IMR-90 (cell line): ENCODE measurements around the gene COL4A2. TPM values are rescaled to one million over a fixed set of nuclear protein-coding genes. Genes with fewer than 3 reads are reported as not detected.

Source experiments
- ATAC-seq: fragments of 200-7000 bp; cut with Tn5 transposase; 2 replicates; pipeline ENCODE4 v1.9.1; 2020; ENCODE audit warnings: low read depth, mild to moderate bottlenecking, moderate library complexity
- BruUV-seq: library from RNA; stranded (reverse); fragments of 400-500 nt; replicated peaks from 2 replicates; lab custom pipeline; 2021; lab: Mats Ljungman, UMichigan
- CTCF ChIA-PET: fragments of 300-600 bp; formaldehyde crosslinking; extraction: SDS; loops from one replicate; lab custom pipeline; 2021; ENCODE audit warnings: antibody characterized with exemption; lab: Yijun Ruan, JAX
- POLR2A ChIA-PET: fragments of 300-600 bp; sonication (Branson Sonifier 250); formaldehyde crosslinking; loops from one replicate; lab custom pipeline; 2022; ENCODE audit warnings: antibody characterized with exemption; ENCODE audit not compliant: unreplicated experiment; lab: Charles Lee
- DNase-seq: peaks from one replicate; pipeline ENCODE4 v3.0.0; 2013
- H2AFZ ChIP-seq: replicated peaks from 2 replicates; pipeline ENCODE3; 2013; ENCODE audit warnings: low read length, mild to moderate bottlenecking; ENCODE audit not compliant: poor library complexity
- H2AK5ac ChIP-seq: 2 replicates; pipeline ENCODE4 v1.6.1; 2013; ENCODE audit warnings: low read depth, low read length, inconsistent platforms
- H2AK9ac ChIP-seq: replicated peaks from 2 replicates; pipeline ENCODE3; 2013; ENCODE audit warnings: mild to moderate bottlenecking, low read depth, low read length, moderate library complexity; ENCODE audit not compliant: poor library complexity
- H2BK120ac ChIP-seq: 2 replicates; pipeline ENCODE4 v1.6.1; 2013; ENCODE audit warnings: low read depth, low read length, inconsistent platforms
- H2BK15ac ChIP-seq: 3 replicates; pipeline ENCODE4 v1.6.1; 2013; ENCODE audit warnings: low read depth, low read length, inconsistent platforms
- H2BK20ac ChIP-seq: 2 replicates; pipeline ENCODE4 v1.6.1; 2013; ENCODE audit warnings: low read depth, mild to moderate bottlenecking, inconsistent platforms, low read length, moderate library complexity
- H2BK5ac ChIP-seq: 2 replicates; pipeline ENCODE4 v1.6.1; 2013; ENCODE audit warnings: mild to moderate bottlenecking, low read depth, low read length, inconsistent platforms; ENCODE audit not compliant: poor library complexity, severe bottlenecking
- H3K14ac ChIP-seq: replicated peaks from 2 replicates; pipeline ENCODE4 v1.6.1; 2013; ENCODE audit warnings: low read depth, low read length, inconsistent platforms
- H3K18ac ChIP-seq: 2 replicates; pipeline ENCODE4 v1.6.1; 2013; ENCODE audit warnings: low read depth, low read length, control low read depth
- H3K23ac ChIP-seq: 2 replicates; pipeline ENCODE4 v1.6.1; 2013; ENCODE audit warnings: low read depth, low read length, inconsistent platforms
- H3K27ac ChIP-seq: 2 replicates; pipeline ENCODE4 v1.5.1; 2013; ENCODE audit warnings: mild to moderate bottlenecking, control low read depth, low read length; ENCODE audit not compliant: insufficient read depth
- H3K27me3 ChIP-seq: 2 replicates; pipeline ENCODE4 v1.6.1; 2013; ENCODE audit warnings: low read length; ENCODE audit not compliant: control insufficient read depth, insufficient read depth
- H3K36me3 ChIP-seq: 2 replicates; pipeline ENCODE4 v1.6.1; 2013; ENCODE audit warnings: low read length, mixed read lengths; ENCODE audit not compliant: control insufficient read depth, insufficient read depth
- H3K4ac ChIP-seq: 2 replicates; pipeline ENCODE4 v1.6.1; 2013; ENCODE audit warnings: low read depth, low read length, inconsistent platforms
- H3K4me1 ChIP-seq: 2 replicates; pipeline ENCODE4 v1.6.1; 2013; ENCODE audit warnings: low read length, mixed read lengths; ENCODE audit not compliant: control insufficient read depth, insufficient read depth
- H3K4me2 ChIP-seq: 2 replicates; pipeline ENCODE4 v1.6.1; 2013; ENCODE audit warnings: low read depth, mild to moderate bottlenecking, control low read depth, low read length, moderate library complexity
- H3K4me3 ChIP-seq: 2 replicates; pipeline ENCODE4 v1.5.1; 2013; ENCODE audit warnings: low read depth, mild to moderate bottlenecking, control low read depth, low read length, moderate library complexity; ENCODE audit not compliant: insufficient read depth
- H3K56ac ChIP-seq: 2 replicates; pipeline ENCODE4 v1.6.1; 2013; ENCODE audit warnings: low read length, inconsistent platforms; ENCODE audit not compliant: insufficient read depth; ENCODE audit errors: extremely low read depth
- H3K79me1 ChIP-seq, 2 experiments: 2 replicates each; pipeline ENCODE4 v1.6.1; 2013; ENCODE audit warnings: low read length in 2 of 2, inconsistent platforms in 1 of 2, low read depth in 1 of 2
- H3K9ac ChIP-seq: 2 replicates; pipeline ENCODE4 v1.6.1; 2013; ENCODE audit warnings: low read depth, low read length, control low read depth
- H3K9me1 ChIP-seq: 2 replicates; pipeline ENCODE4 v1.6.1; 2013; ENCODE audit warnings: low read length, inconsistent platforms; ENCODE audit not compliant: insufficient read depth
- H3K9me3 ChIP-seq: 2 replicates; pipeline ENCODE4 v1.6.1; 2013; ENCODE audit warnings: low read length; ENCODE audit not compliant: control insufficient read depth, insufficient read depth
- H4K20me1 ChIP-seq: 2 replicates; pipeline ENCODE4 v1.6.1; 2013; ENCODE audit warnings: low read length, inconsistent platforms; ENCODE audit not compliant: insufficient read depth
- H4K5ac ChIP-seq: 2 replicates; pipeline ENCODE4 v1.6.1; 2013; ENCODE audit warnings: mild to moderate bottlenecking, low read depth, low read length, control low read depth
- H4K8ac ChIP-seq, 2 experiments: 2 replicates each; pipeline ENCODE4 v1.6.1; 2013; ENCODE audit warnings: low read depth in 2 of 2, low read length in 2 of 2, control low read depth in 1 of 2, inconsistent platforms in 1 of 2
- H4K91ac ChIP-seq: 2 replicates; pipeline ENCODE4 v1.6.1; 2013; ENCODE audit warnings: low read depth, low read length, inconsistent platforms; ENCODE audit not compliant: insufficient read depth
- CEBPB ChIP-seq: IDR thresholded peaks from 2 replicates; pipeline ENCODE4 v1.6.1; 2012; ENCODE audit warnings: low read depth, low read length, improper control_type of control experiment
- MXI1 ChIP-seq: IDR thresholded peaks from 2 replicates; pipeline ENCODE4 v1.6.1; 2012; ENCODE audit warnings: low read depth, mild to moderate bottlenecking, low read length, moderate library complexity, borderline replicate concordance
- RCOR1 ChIP-seq: IDR thresholded peaks from 2 replicates; pipeline ENCODE4 v1.6.1; 2012; ENCODE audit warnings: mild to moderate bottlenecking, low read length, improper control_type of control experiment; ENCODE audit not compliant: insufficient replicate concordance
- WGBS, 2 experiments: methylation state at CpG; one replicate each; pipeline versions ENCODE4 v1.1.5 to v1.1.7; 2013; ENCODE audit warnings: missing lambda C conversion rate in 2 of 2; ENCODE audit not compliant: insufficient read length in 1 of 2; ENCODE audit errors: extremely low coverage in 2 of 2; 5-methylcytosine and 5-hydroxymethylcytosine counted together
- dilution Hi-C: fragments of 300-500 bp; cut with HindIII; formaldehyde crosslinking; loops from one replicate; pipeline ENCODE4 v1.14.3; 2018; ENCODE audit warnings: low sequenced_read_pairs; ENCODE audit not compliant: unreplicated experiment
- in situ Hi-C: fragments of 300-500 bp; cut with MboI; formaldehyde crosslinking; loops from 3 replicates; pipeline ENCODE4 v1.14.3; 2019; ENCODE audit warnings: low sequenced_read_pairs, inconsistent platforms, mixed read lengths
- intact Hi-C: fragments of 100-400 bp; cut with micrococcal nuclease; formaldehyde crosslinking; loops from 2 replicates; pipeline ENCODE4 v1.10.0; 2022
- polyA plus RNA-seq, 3 experiments: library from polyadenylated mRNA; depleted of rRNA; stranded (reverse); fragments of >200 nt; gene quantifications; 2 replicates each; pipeline ENCODE4 v1.2.3, GENCODE V29; 2012; ENCODE audit warnings: low replicate concordance in 1 of 3
- total RNA-seq: library from RNA; depleted of rRNA; stranded (reverse); fragments of >200 nt; gene quantifications from 2 replicates; pipeline ENCODE4 v1.2.3, GENCODE V29; 2012

COL4A2 gene
- total and polyA plus RNA-seq, 2 of the 4 experiments (the other 2 are of a cell fraction), result 90.7 to 457 TPM

DNA sequence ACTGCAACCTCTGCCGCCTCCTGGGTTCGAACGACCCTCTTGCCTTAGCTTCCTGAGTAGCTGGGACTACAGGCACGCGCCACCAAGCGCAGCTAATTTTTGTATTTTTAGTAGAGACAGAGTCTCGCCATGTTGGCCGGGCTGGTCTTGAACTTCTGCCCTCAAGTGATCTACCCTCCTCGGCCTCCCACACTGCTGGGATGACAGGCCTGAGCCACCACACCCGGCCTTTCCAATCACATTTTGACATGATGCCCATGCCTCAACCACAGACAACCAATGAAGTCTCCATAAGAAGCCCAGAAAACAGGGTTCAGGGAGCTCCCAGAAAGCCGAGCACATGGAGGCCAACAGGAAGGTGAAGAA, 242.7 kb downstream of the COL4A2 start:
- no peak for ATAC-seq
- dilution Hi-C loops, result no loop called here

More for the DNA sequence above, 242.7 kb downstream of the COL4A2 start:
- no peak overlapping the region for H3K27ac ChIP-seq
- no TSS peak for BruUV-seq
- no peak overlapping the region for H2AFZ ChIP-seq
- H3K4me2 ChIP-seq, result no peak overlapping the region
- DNase-seq, result no peak
- no peak overlapping the region for H2BK5ac ChIP-seq
- no peak overlapping the region for H4K5ac ChIP-seq
- no peaks in the 10 kb centered on the region for H3K36me3 ChIP-seq
- no peak overlapping the region for H2AK9ac ChIP-seq
- in situ Hi-C loops (no loop called here), intact Hi-C loops (no loop called here)
- peaks cover 4% of the 10 kb centered on the region for H3K4me1 ChIP-seq
- H3K56ac ChIP-seq, result no peak overlapping the region
- no peak for TF ChIP-seq CEBPB
- TF ChIP-seq MXI1, result no peak
- TF ChIP-seq RCOR1, result no peak
- H3K9me1 ChIP-seq, result peaks cover 2% of the 10 kb centered on the region; the same call in 1 of the 2 replicates
- H3K4me3 ChIP-seq, result no peak overlapping the region
- H3K14ac ChIP-seq, result no peak overlapping the region
- H2AK5ac ChIP-seq, result no peak overlapping the region
- no peak overlapping the region for H2BK15ac ChIP-seq
- no peak overlapping the region for H3K9ac ChIP-seq
- peaks cover 5% of the 10 kb centered on the region; the same call in 1 of the 2 replicates for H4K20me1 ChIP-seq
- H3K9me3 ChIP-seq, result no peaks in the 10 kb centered on the region
- H2BK20ac ChIP-seq, result no peak overlapping the region
- H3K23ac ChIP-seq, result no peak overlapping the region
- no peak overlapping the region for H3K4ac ChIP-seq
- POLR2A ChIA-PET, result interaction anchor here (0.6 kb wide), 1 partner anchor 191 kb away, joined by 4 read pairs; no protein-coding TSS in a partner anchor
- H3K18ac ChIP-seq, result no peak overlapping the region
- peaks cover 0 to 4% of the 10 kb centered on the region in 2 experiments; a peak in 2 of 4 replicates for H3K79me1 ChIP-seq
- no peak overlapping the region for H4K91ac ChIP-seq
- no peak overlapping the region for H4K8ac ChIP-seq
- CTCF ChIA-PET, result no interaction called here
- no peaks in the 10 kb centered on the region for H3K27me3 ChIP-seq
- 60% methylated on average over 1 of the region's 11 CpGs; no CpG with 5 or more reads in 1 of the 2 experiments for WGBS, 2 experiments
- no peak overlapping the region for H2BK120ac ChIP-seq
